NCI-H82 treated with DMSO at 0.1 percent for 48 hours (cell line): ENCODE data around the gene BMS1.
"Not testable (repeated sequence)": the region's sequence is repeated elsewhere in the genome, so short reads cannot be mapped to it uniquely, and the experiment has no call there.

ENCODE experiments used
- DNase-seq: peaks from one replicate; lab custom pipeline; 2025; ENCODE audit not compliant: unreplicated experiment; lab: John Stamatoyannopoulos, UW

The BMS1 gene

GRCh38 chr10:42790835-42791234 lies 8.2 kb downstream of the BMS1 start:
- DNase-seq: no peak

GRCh38 chr10:42795701-42796100 lies 13.1 kb downstream of the BMS1 start:
- no peak for DNase-seq

GRCh38 chr10:42801135-42801534 lies 18.5 kb downstream of the BMS1 start:
- DNase-seq: no peak

GRCh38 chr10:42802876-42803275 lies 20.3 kb downstream of the BMS1 start:
- DNase-seq: no peak

- DNase-seq: no peak
Measured at GRCh38 chr10:42809676-42810075, 27.1 kb downstream of the BMS1 start.

GRCh38 chr10:42812028-42812427 lies 29.4 kb downstream of the BMS1 start:
- no peak for DNase-seq

GRCh38 chr10:42813989-42814687 lies 31.5 kb downstream of the BMS1 start:
- DNase-seq: not testable (repeated sequence)

GRCh38 chr10:42816334-42816733 lies 33.7 kb downstream of the BMS1 start:
- not testable (repeated sequence) for DNase-seq

- DNase-seq: no peak
Measured at GRCh38 chr10:42816912-42817311, 34.3 kb downstream of the BMS1 start.

GRCh38 chr10:42817417-42817816 lies 34.8 kb downstream of the BMS1 start:
- DNase-seq: not testable (repeated sequence)

GRCh38 chr10:42826759-42827158 lies 44.2 kb downstream of the BMS1 start:
- DNase-seq: not testable (repeated sequence)

GRCh38 chr10:42827201-42827600 lies 44.6 kb downstream of the BMS1 start:
- DNase-seq: no peak

GRCh38 chr10:42828391-42828790 lies 45.8 kb downstream of the BMS1 start:
- not testable (repeated sequence) for DNase-seq

- no peak for DNase-seq
Measured at GRCh38 chr10:42830237-42830636, 47.6 kb downstream of the BMS1 start.

GRCh38 chr10:42836096-42836495 lies 53.5 kb downstream of the BMS1 start:
- no peak for DNase-seq

- no peak for DNase-seq
Measured at GRCh38 chr10:42836771-42837468, 54.3 kb downstream of the BMS1 start.

GRCh38 chr10:42844810-42845209 lies 62.2 kb downstream of the BMS1 start:
- DNase-seq: not testable (repeated sequence)

GRCh38 chr10:42847261-42847660 lies 64.7 kb downstream of the BMS1 start:
- not testable (repeated sequence) for DNase-seq

GRCh38 chr10:42850931-42851330 lies 68.3 kb downstream of the BMS1 start:
- DNase-seq: no peak

- no peak for DNase-seq
Measured at GRCh38 chr10:42859256-42859655, 76.7 kb downstream of the BMS1 start.

- not testable (repeated sequence) for DNase-seq
Measured at GRCh38 chr10:42860016-42860415, 77.4 kb downstream of the BMS1 start.

GRCh38 chr10:42862801-42863200 lies 80.2 kb downstream of the BMS1 start:
- DNase-seq: not testable (repeated sequence)

- no peak for DNase-seq
Measured at GRCh38 chr10:42864575-42864974, 82.0 kb downstream of the BMS1 start.
